ENCODE data around the gene ARHGEF25. TPM values are rescaled to one million over a fixed set of nuclear protein-coding genes. Genes with fewer than 3 reads are reported as not detected.

The ARHGEF25 gene
- total and polyA plus RNA-seq, 2 of the 4 experiments (the other 2 are of a cell fraction): 6.3 to 17.9 TPM

DNA sequence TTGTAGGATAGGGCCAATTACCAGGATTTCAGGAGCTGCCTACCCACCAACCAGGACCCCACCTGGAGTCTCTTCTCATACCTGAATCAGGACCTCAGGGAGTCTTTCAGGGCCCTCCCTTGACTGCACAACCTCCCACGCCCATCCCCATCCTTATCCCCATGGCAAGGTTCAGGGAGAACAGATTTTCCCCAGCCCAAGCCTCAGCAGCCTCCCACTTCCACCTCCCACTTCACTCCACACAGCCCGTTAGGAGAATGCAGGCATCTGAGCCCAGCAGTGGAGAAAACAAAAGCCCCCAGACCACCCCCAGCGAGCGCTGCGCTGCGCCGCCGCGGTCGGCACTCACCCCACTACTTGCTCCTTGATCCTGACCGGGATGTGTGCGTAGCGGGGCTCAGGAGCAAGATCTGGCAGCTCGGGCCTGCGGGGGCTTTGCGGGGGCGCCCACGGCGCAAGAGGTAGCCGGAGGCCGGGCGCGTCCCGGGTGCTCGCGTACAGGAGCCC, 20.4 kb downstream of the ARHGEF25 start:
- H2BK120ac ChIP-seq (ENCODE audit: low read depth, low read length): no peak overlapping the region
- no peak overlapping the region; the same call in 1 of the 2 replicates for H3K4me2 ChIP-seq (ENCODE audit: low read depth, low read length)
- H3K14ac ChIP-seq (replicated peaks; ENCODE audit: low read depth, low read length): no peak overlapping the region
- TF ChIP-seq MAFK (IDR thresholded peaks at IDR 0.05; ENCODE audit: low read depth, low read length): no peak
- no peak for TF ChIP-seq NFE2L2 (IDR thresholded peaks at IDR 0.05; ENCODE audit: low read depth, low read length)
- H3K9ac ChIP-seq (ENCODE audit: low read depth, low read length): no peak overlapping the region
- peaks cover 2% of the 10 kb centered on the region; the same call in 1 of the 2 replicates for H3K4me1 ChIP-seq (ENCODE audit: control insufficient read depth, insufficient read depth, low read length)
- dilution Hi-C loops (cut with HindIII; ENCODE audit: low sequenced_read_pairs, unreplicated experiment) (no loop called here), intact Hi-C loops (cut with micrococcal nuclease) (loop anchor here (2.0 kb wide), 1 partner anchor 61 kb away; no protein-coding TSS in a partner anchor), in situ Hi-C loops (cut with MboI; ENCODE audit: low sequenced_read_pairs) (no loop called here)
- 32% methylated on average over 11 of the region's 26 CpGs; no CpG with 5 or more reads in 1 of the 2 experiments for WGBS, 2 experiments (ENCODE audit: extremely low coverage in 2 of 2, insufficient read length in 1 of 2)
- H2AFZ ChIP-seq (replicated peaks; ENCODE audit: low read length, poor library complexity): peak overlapping the region; percentile 92
- DNase-seq (no peak), ATAC-seq (ENCODE audit: low read depth) (no peak)
- no peak overlapping the region for H2AK5ac ChIP-seq (ENCODE audit: low read depth, low read length)
- H3K36me3 ChIP-seq (ENCODE audit: control insufficient read depth, insufficient read depth, low read length): no peaks in the 10 kb centered on the region
- no peak overlapping the region for H2BK15ac ChIP-seq (ENCODE audit: low read depth, low read length)
- no TSS peak for BruUV-seq (replicated peaks)
- H4K20me1 ChIP-seq (ENCODE audit: insufficient read depth, low read length): no peaks in the 10 kb centered on the region; the same call in 1 of the 2 replicates
- H3K27me3 ChIP-seq (ENCODE audit: control insufficient read depth, insufficient read depth, low read length): peaks cover 52% of the 10 kb centered on the region
- H4K8ac ChIP-seq (ENCODE audit: low read depth in 2 of 2, low read length in 2 of 2): no peak overlapping the region
- no peak overlapping the region for H3K56ac ChIP-seq (ENCODE audit: extremely low read depth, insufficient read depth, low read length)
- H4K5ac ChIP-seq (ENCODE audit: low read depth, low read length): no peak overlapping the region
- no peak overlapping the region for H2AK9ac ChIP-seq (replicated peaks; ENCODE audit: low read depth, low read length, poor library complexity)
- H3K9me3 ChIP-seq (ENCODE audit: control insufficient read depth, insufficient read depth, low read length): no peaks in the 10 kb centered on the region
- POLR2A ChIA-PET (ENCODE audit: unreplicated experiment): interaction anchor here (0.6 kb wide), 1 partner anchor 28 kb away, joined by 5 read pairs; no protein-coding TSS in a partner anchor
- H3K27ac ChIP-seq (ENCODE audit: insufficient read depth, low read length): no peak overlapping the region
- no peak overlapping the region for H2BK5ac ChIP-seq (ENCODE audit: low read depth, low read length, poor library complexity, severe bottlenecking)
- H2BK20ac ChIP-seq (ENCODE audit: low read depth, low read length): no peak overlapping the region
- no peak overlapping the region for H3K4me3 ChIP-seq (ENCODE audit: insufficient read depth, low read depth, low read length)
- H3K18ac ChIP-seq (ENCODE audit: low read depth, low read length): no peak overlapping the region
- peaks cover 2% of the 10 kb centered on the region; the same call in 1 of the 2 replicates for H3K9me1 ChIP-seq (ENCODE audit: insufficient read depth, low read length)
- H4K91ac ChIP-seq (ENCODE audit: insufficient read depth, low read depth, low read length): no peak overlapping the region
- H3K23ac ChIP-seq (ENCODE audit: low read depth, low read length): no peak overlapping the region
- H3K79me1 ChIP-seq (ENCODE audit: low read depth in 1 of 2, low read length in 2 of 2): no peaks in the 10 kb centered on the region
- CTCF ChIA-PET: no interaction called here
- no peak overlapping the region for H3K4ac ChIP-seq (ENCODE audit: low read depth, low read length)

Measured in IMR-90 (cell line).